OCI-LY3 (cell line): ENCODE results near the gene ARID5A.

ENCODE experiments used
- H2AFZ ChIP-seq: fragments of 200-600, 300-600 bp; shearing (Covaris generic); 2 replicates; pipeline ENCODE4 v1.6.0; 2014; ENCODE audit warnings: antibody characterized with exemption, low read depth, low read length
- H3K27ac ChIP-seq: fragments of 200-600, 300-600 bp; sonication (generic); 2 replicates; pipeline ENCODE4 v1.5.1; 2014; ENCODE audit warnings: mild to moderate bottlenecking, low read length, moderate library complexity, mixed read lengths
- H3K27me3 ChIP-seq: fragments of 200-600, 300-600 bp; sonication (generic); 2 replicates; pipeline ENCODE4 v1.6.1; 2014; ENCODE audit warnings: low read depth, low read length, mixed read lengths
- H3K36me3 ChIP-seq: fragments of 200-600, 300-600 bp; sonication (generic); replicated peaks from 2 replicates; pipeline ENCODE3; 2014; ENCODE audit warnings: low read depth, low read length, mixed read lengths
- H3K4me1 ChIP-seq: fragments of 300-600, 200-600 bp; sonication (generic); 2 replicates; pipeline ENCODE4 v1.6.1; 2014; ENCODE audit warnings: low read length, mixed read lengths
- H3K4me2 ChIP-seq: fragments of 200-600, 300-600 bp; sonication (generic); 2 replicates; pipeline ENCODE4 v1.6.1; 2014; ENCODE audit warnings: low read length, mixed read lengths
- H3K4me3 ChIP-seq: fragments of 300-600, 200-600 bp; sonication (generic); 2 replicates; pipeline ENCODE4 v1.5.1; 2014; ENCODE audit warnings: antibody characterized with exemption, mild to moderate bottlenecking, low read length, moderate library complexity
- H3K79me2 ChIP-seq: fragments of 300-600, 200-600 bp; shearing (Covaris generic); 2 replicates; pipeline ENCODE4 v1.6.1; 2014; ENCODE audit warnings: mild to moderate bottlenecking, low read length, mixed read lengths
- H3K9ac ChIP-seq: fragments of 300-600, 200-600 bp; shearing (Covaris generic); 2 replicates; pipeline ENCODE4 v1.6.0; 2014; ENCODE audit warnings: mild to moderate bottlenecking, low read length, moderate library complexity
- H3K9me3 ChIP-seq: fragments of 200-600, 300-600 bp; shearing (Covaris generic); 2 replicates; pipeline ENCODE4 v1.6.1; 2014; ENCODE audit warnings: low read length, mixed read lengths; ENCODE audit not compliant: insufficient read depth
- H4K20me1 ChIP-seq: fragments of 200-600, 300-600 bp; sonication (generic); 2 replicates; pipeline ENCODE4 v1.6.1; 2016; ENCODE audit warnings: low read length, mixed read lengths; ENCODE audit not compliant: insufficient read depth
- EZH2phosphoT487 ChIP-seq: fragments of 200-600 bp; shearing (Covaris generic); IDR thresholded peaks from 2 replicates; pipeline ENCODE4 v1.6.1; 2018; ENCODE audit warnings: antibody characterized with exemption, mixed run types, low read depth
- TF ChIP-seq, protein P1 (sequence below): fragments of 200-600, 300-600 bp; sonication (generic); IDR thresholded peaks from 2 replicates; pipeline ENCODE4 v1.5.1; 2014; ENCODE audit warnings: antibody characterized with exemption, low read length, low read depth

The ARID5A gene

DNA sequence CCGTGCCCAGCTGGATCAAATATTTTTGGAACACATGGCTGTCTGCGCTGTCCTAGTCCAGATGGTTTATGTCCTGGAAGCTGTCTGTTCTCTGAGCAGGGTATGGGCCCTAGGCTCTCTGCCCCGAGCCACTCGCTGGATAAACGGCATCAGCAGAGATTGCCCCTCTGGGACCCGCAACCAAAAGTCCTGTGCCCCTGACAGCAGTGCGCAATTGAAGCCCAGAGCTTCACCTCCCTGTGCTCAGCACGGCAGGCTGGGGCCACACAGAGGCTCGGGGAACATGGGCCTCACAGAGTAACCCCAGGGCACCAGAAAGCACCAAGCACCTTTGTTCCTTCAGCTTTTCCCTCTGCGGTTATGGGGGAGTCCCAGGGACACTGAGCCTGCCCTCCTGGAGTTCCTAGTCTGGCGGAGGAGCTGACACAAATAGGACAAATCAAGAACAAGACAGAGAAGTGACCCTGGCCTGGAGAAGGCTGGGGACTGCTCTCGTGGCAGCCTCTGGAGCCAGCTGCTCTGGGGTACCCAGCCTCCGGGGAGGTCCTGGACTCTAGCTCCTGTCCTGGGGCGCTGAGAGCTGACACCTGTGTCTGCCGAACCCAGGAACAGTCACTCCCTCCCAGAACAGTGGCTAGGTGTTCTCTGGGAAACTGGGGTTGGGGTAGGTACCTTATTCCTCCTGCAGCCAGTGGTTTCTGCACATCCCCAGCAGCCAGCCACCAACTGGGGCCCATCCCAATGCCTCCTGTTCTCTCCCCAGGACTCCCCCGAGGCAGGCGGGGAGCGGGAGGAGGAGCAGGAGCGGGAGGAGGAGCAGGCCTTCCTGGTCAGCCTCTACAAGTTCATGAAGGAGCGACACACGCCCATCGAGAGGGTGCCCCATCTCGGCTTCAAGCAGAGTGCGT, 12.3 kb downstream of the ARID5A start:
- Histone ChIP-seq H3K27me3 (no peaks in the 10 kb centered on the region), H2AFZ (no peak overlapping the region), H3K9ac (no peak overlapping the region), H3K4me2 (no peak overlapping the region), H3K79me2 (peaks cover 5% of the 10 kb centered on the region; the same call in 1 of the 2 replicates), H3K27ac (no peak overlapping the region), H4K20me1 (peaks cover 21% of the 10 kb centered on the region), H3K9me3 (no peaks in the 10 kb centered on the region), H3K36me3 (peaks cover 20% of the 10 kb centered on the region), H3K4me3 (no peak overlapping the region), H3K4me1 (no peaks in the 10 kb centered on the region)
- TF ChIP-seq, protein P1, sequence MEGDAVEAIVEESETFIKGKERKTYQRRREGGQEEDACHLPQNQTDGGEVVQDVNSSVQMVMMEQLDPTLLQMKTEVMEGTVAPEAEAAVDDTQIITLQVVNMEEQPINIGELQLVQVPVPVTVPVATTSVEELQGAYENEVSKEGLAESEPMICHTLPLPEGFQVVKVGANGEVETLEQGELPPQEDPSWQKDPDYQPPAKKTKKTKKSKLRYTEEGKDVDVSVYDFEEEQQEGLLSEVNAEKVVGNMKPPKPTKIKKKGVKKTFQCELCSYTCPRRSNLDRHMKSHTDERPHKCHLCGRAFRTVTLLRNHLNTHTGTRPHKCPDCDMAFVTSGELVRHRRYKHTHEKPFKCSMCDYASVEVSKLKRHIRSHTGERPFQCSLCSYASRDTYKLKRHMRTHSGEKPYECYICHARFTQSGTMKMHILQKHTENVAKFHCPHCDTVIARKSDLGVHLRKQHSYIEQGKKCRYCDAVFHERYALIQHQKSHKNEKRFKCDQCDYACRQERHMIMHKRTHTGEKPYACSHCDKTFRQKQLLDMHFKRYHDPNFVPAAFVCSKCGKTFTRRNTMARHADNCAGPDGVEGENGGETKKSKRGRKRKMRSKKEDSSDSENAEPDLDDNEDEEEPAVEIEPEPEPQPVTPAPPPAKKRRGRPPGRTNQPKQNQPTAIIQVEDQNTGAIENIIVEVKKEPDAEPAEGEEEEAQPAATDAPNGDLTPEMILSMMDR, result no peak
- no peak for TF ChIP-seq EZH2phosphoT487

DNA sequence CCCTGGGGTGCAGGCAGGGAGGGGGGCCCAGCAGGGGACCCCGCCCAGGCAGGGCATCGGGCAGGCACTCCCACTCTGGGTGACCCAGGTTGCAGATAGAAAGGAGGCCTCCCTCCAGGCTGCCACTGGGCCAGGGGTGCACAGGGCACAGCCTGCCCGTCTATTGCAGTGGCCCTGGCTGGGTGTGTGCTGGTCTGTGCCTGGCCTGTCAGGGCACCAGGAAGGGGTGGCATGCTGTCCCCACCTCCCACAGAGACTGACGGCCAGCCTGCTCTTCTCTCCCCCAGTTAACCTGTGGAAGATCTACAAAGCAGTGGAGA, 12.9 kb downstream of the ARID5A start:
- Histone ChIP-seq H3K27ac (no peak overlapping the region), H3K79me2 (peaks cover 5% of the 10 kb centered on the region; the same call in 1 of the 2 replicates), H3K4me1 (peaks cover 2% of the 10 kb centered on the region; the same call in 1 of the 2 replicates), H3K9me3 (no peaks in the 10 kb centered on the region), H3K36me3 (peaks cover 17% of the 10 kb centered on the region), H4K20me1 (peaks cover 16% of the 10 kb centered on the region), H2AFZ (no peak overlapping the region), H3K4me2 (no peak overlapping the region), H3K27me3 (no peaks in the 10 kb centered on the region), H3K4me3 (no peak overlapping the region), H3K9ac (no peak overlapping the region)
- TF ChIP-seq, protein P1, result no peak
- TF ChIP-seq EZH2phosphoT487, result no peak

- peaks cover 17% of the 10 kb centered on the region for H3K36me3 ChIP-seq
- no peaks in the 10 kb centered on the region for H3K9me3 ChIP-seq
- H2AFZ ChIP-seq, result no peak overlapping the region
- H3K4me3 ChIP-seq, result no peak overlapping the region
- H3K79me2 ChIP-seq, result peaks cover 5% of the 10 kb centered on the region; the same call in 1 of the 2 replicates
- no peak for TF ChIP-seq EZH2phosphoT487
- TF ChIP-seq, protein P1, result peak; percentile 13; the same call in 1 of the 2 replicates
- no peak overlapping the region for H3K27ac ChIP-seq
- H3K9ac ChIP-seq, result no peak overlapping the region
- peaks cover 2% of the 10 kb centered on the region; the same call in 1 of the 2 replicates for H3K4me1 ChIP-seq
- no peaks in the 10 kb centered on the region for H3K27me3 ChIP-seq
- no peak overlapping the region for H3K4me2 ChIP-seq
- H4K20me1 ChIP-seq, result peaks cover 15% of the 10 kb centered on the region
These were observed 13.6 kb downstream of the ARID5A start for GRCh38 chr2:96549967-96550786.
